ENCODE results near the gene SREBF2. TPM values are rescaled to one million over a fixed set of nuclear protein-coding genes. Genes with fewer than 3 reads are reported as not detected.

Gene SREBF2
- total RNA-seq, 1 donor from 2014 or later, result 44.2 TPM

DNA sequence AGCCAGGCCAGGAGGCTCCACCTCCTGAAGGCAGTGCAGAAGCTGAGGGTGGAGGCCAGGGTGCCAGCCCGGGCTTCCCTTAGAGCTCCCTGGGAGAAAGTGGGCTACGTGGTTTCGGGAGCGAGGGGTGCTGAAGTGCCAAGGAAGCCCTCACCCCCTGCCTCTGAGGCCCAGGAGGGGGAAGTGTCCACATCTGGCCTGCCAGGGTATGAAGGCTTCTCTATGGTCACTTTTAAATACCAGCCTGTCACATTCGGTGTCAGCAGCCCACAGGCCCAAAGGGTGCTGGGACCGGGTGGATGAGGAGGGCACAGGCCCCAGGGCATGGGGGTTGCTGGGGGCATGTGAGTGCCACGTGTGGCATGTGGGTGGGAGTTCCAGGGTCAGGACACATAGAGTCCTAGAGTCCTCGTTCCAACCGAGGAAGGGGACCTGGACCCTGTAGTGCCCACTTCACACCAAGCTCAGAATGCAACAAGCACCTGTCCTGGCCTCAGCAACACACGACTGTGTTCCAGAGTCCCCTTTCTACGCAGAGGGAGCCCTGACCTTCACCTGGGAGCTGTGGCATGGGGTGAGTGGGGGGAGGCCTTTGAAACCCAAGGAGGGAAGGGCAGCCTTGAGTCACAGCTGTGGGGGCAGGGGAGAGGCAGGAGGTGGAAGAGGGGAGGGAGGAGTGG lies 80.3 kb downstream of the SREBF2 start:
- FAIRE-seq (no peak), DNase-seq (ENCODE audit: low read depth) (no peak)
- peaks cover 45% of the 10 kb centered on the region for H3K27me3 ChIP-seq (ENCODE audit: control insufficient read depth, insufficient read depth, low read length)

DNA sequence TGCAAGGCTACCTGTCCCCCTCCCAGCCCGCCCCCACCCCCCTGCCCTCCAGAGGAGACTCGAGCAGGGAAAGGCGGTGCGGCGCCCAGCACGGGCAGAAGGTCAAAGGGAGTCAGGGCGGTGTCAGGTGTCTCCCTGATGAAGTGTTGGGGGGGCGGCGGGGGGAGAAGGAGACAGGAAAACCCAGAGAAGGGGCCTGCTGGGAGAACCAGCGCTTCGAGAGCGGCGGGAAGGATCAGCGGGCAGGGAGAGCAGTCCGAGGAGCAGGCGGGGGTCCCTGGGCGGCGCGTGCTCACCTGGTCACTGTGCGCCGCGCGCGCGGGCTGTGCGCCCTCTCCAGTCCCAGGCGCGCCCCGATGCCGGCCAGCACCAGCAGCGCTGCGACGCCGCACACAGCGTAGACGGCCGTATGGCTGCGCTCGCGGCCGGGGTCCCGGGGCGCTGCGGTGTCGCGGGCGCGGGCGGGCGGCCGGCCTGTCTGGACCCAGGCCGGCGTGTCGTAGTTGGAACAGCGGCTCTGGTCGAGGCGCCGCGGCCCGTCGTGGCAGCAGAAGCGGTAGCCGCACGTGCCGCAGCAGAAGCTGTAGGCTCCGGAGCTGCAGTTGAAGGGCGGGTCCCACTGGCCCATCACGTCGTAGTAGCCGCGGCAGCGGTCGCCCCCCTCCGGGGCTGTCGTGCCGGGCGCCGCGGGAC lies 81.1 kb downstream of the SREBF2 start:
- H3K4me3 ChIP-seq (ENCODE audit: low read depth, low read length), result no peak overlapping the region
- no peak for FAIRE-seq

More for the DNA sequence above, 80.3 kb downstream of the SREBF2 start:
- TF ChIP-seq, protein P1, sequence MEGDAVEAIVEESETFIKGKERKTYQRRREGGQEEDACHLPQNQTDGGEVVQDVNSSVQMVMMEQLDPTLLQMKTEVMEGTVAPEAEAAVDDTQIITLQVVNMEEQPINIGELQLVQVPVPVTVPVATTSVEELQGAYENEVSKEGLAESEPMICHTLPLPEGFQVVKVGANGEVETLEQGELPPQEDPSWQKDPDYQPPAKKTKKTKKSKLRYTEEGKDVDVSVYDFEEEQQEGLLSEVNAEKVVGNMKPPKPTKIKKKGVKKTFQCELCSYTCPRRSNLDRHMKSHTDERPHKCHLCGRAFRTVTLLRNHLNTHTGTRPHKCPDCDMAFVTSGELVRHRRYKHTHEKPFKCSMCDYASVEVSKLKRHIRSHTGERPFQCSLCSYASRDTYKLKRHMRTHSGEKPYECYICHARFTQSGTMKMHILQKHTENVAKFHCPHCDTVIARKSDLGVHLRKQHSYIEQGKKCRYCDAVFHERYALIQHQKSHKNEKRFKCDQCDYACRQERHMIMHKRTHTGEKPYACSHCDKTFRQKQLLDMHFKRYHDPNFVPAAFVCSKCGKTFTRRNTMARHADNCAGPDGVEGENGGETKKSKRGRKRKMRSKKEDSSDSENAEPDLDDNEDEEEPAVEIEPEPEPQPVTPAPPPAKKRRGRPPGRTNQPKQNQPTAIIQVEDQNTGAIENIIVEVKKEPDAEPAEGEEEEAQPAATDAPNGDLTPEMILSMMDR (IDR thresholded peaks at IDR 0.05; ENCODE audit: insufficient read depth, low read length, severe bottlenecking), result no peak
- Histone ChIP-seq H3K4me3 (ENCODE audit: low read depth, low read length) (no peak overlapping the region), H3K36me3 (ENCODE audit: control insufficient read depth, insufficient read depth, low read length) (no peaks in the 10 kb centered on the region)

DNA sequence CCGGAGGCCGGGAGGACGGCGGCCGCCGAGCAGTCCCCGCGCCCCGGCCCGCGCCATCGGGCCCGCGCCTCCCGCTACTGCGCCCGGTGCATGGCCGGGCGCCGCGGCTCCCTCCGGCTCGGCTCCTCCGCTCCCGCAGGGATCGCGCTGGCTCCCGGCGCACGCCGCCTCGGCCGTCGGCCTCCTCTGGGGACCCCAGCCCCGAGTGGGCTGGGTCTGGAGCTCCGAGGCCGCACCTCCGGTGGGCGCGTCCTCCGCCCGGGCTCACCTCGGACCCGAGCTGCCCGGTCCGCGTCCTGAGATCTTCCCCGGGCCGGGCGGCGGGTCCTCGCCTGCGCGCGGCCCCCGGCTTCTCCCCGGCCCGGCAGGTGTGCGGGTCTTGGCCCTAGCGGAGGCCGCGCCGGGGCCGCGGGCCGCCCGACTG lies 81.7 kb downstream of the SREBF2 start:
- FAIRE-seq (no peak), DNase-seq (ENCODE audit: low read depth) (no peak)
- TF ChIP-seq, protein P1 (IDR thresholded peaks at IDR 0.05; ENCODE audit: insufficient read depth, low read length, severe bottlenecking), result no peak
- H3K27me3 ChIP-seq (ENCODE audit: control insufficient read depth, insufficient read depth, low read length), result peaks cover 45% of the 10 kb centered on the region
- no peak overlapping the region for H3K4me3 ChIP-seq (ENCODE audit: low read depth, low read length)
- H3K36me3 ChIP-seq (ENCODE audit: control insufficient read depth, insufficient read depth, low read length), result no peaks in the 10 kb centered on the region

More for the DNA sequence above, 81.1 kb downstream of the SREBF2 start:
- Histone ChIP-seq H3K36me3 (ENCODE audit: control insufficient read depth, insufficient read depth, low read length) (no peaks in the 10 kb centered on the region), H3K27me3 (ENCODE audit: control insufficient read depth, insufficient read depth, low read length) (peaks cover 45% of the 10 kb centered on the region)
- TF ChIP-seq, protein P1 (IDR thresholded peaks at IDR 0.05; ENCODE audit: insufficient read depth, low read length, severe bottlenecking), result no peak
- no peak for DNase-seq (ENCODE audit: low read depth)

DNA sequence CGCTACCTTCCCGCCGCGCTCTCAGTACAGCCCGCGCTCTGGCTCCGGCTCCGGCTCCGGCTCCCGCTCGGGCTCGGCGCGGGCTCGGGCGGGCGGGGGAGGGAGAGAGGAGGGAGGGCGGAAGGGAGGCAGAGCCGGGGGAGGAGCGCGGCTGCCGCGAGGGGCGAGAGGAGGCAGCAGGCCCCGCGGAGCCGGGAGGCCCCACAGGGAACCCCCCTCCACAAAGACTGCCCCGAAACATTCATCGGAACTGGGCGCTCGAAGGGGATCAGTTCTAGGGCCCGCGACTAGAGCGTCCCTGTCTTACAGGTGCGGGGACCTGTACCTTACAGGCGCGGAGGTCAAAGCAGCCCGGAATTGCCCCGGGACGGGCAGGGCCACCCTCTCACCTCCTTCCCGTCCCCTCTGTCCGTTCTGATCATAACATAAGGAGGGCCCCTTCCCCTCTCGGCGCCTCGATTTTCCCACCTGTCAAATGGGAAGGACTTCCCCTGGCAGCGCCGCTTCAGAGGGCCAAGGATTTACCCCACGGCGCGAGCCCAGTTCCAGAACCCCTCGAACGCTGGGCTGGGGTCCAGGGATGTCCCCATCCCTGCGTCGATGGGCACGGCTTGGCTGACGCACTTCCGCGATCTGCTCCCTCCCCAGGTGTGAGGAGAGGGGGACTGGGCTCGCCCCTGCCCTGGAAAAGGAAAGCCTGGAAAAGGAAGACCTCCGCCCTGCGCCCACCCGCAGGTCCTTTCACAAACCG lies 82.3 kb downstream of the SREBF2 start, which contains the start of gene SHISA8:
TSS of gene SHISA8 (minus strand) at position 40 of the 751 bp plus-strand sequence. CDS start 407 bp downstream, outside the sequence.
- H3K4me3 ChIP-seq (ENCODE audit: low read depth, low read length), result no peak within 1 kb of the TSS

DNA sequence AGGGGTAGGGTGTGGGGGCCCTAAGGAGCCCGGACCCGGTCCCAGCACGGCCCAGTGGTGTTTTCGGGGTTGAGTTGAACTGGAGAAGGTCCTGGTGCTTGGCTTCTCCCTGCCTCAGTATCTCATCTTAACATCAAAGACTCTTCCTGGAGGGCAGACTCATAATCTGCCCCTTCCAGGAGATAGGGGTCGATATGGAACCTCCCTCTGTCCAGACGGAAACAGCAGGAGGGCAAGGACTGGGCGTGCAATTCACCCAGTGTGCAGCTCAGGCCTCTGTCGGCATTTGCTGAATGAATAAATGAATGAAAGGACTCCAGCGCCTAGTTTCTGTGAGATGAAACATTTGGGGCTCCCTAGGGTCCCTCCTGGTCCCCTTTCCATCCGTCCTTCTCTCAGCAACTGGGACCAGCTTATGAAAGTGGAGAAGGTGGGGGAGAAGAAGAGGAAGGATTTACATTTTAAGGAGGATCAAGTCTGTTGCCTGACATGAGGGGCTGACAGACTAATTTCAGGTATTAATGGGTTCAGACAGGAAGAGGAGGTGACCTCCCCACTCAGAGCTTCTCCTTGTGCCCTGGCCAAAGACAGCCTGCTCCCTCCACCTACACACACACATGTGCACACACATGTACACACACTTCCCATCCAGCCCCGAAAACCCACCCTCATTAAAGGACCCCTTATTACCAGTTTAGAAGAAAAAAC lies 83.0 kb downstream of the SREBF2 start:
- no peak overlapping the region for H3K4me3 ChIP-seq (ENCODE audit: low read depth, low read length)
- H3K36me3 ChIP-seq (ENCODE audit: control insufficient read depth, insufficient read depth, low read length), result no peaks in the 10 kb centered on the region
- FAIRE-seq (no peak), DNase-seq (ENCODE audit: low read depth) (no peak)
- TF ChIP-seq, protein P1 (IDR thresholded peaks at IDR 0.05; ENCODE audit: insufficient read depth, low read length, severe bottlenecking), result no peak
- H3K27me3 ChIP-seq (ENCODE audit: control insufficient read depth, insufficient read depth, low read length), result peaks cover 41% of the 10 kb centered on the region

More for the DNA sequence above, 82.3 kb downstream of the SREBF2 start, which contains the start of gene SHISA8:
- TF ChIP-seq, protein P1 (IDR thresholded peaks at IDR 0.05; ENCODE audit: insufficient read depth, low read length, severe bottlenecking), result no peak
- DNase-seq (ENCODE audit: low read depth), result no peak
- no peak for FAIRE-seq
- H3K27me3 ChIP-seq (ENCODE audit: control insufficient read depth, insufficient read depth, low read length), result peaks cover 45% of the 10 kb centered on the region
- no peaks in the 10 kb centered on the region for H3K36me3 ChIP-seq (ENCODE audit: control insufficient read depth, insufficient read depth, low read length)

Data from bronchial epithelial cell (primary cell).